ENCODE results near the gene PRKAG2.

The PRKAG2 gene

DNA sequence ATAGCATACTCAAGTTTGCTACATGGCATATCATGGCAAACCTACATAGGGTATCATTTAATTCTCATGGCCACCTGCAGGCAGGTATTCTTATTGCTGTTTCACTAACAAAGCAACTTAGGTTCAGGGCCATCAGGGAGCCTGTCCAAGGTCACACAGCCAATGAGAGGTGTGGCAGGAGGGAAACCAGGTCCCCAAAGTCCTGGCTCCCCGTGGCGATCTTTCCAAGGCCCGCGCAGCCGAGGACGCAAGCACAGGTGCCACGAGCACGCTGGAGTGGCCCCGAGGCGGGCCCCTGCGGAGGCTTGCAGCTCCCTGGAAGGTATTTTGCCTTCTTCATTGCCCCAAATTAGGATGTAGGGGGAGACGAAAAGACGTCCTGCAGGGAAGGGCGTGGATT lies 20.8 kb downstream of the PRKAG2 start:
- H3K79me2 ChIP-seq (ENCODE audit: insufficient read depth, low read length) = no peaks in the 10 kb centered on the region
- no peaks in the 10 kb centered on the region for H3K4me1 ChIP-seq (ENCODE audit: insufficient read depth, low read length, poor library complexity, severe bottlenecking)

GRCh38 chr7:151854720-151855071 lies 22.2 kb downstream of the PRKAG2 start:
- no peaks in the 10 kb centered on the region for H3K9me3 ChIP-seq (ENCODE audit: insufficient read depth, low read depth, low read length)
- no peak overlapping the region for H2AFZ ChIP-seq (ENCODE audit: low read length)
- H3F3A ChIP-seq (ENCODE audit: low read depth) = no peaks in the 10 kb centered on the region
- no peaks in the 10 kb centered on the region for H4K20me1 ChIP-seq (ENCODE audit: insufficient read depth, low read length, poor library complexity, severe bottlenecking)
- H3K36me3 ChIP-seq (ENCODE audit: insufficient read depth, low read length) = no peaks in the 10 kb centered on the region
- no peak overlapping the region for H3K9ac ChIP-seq (ENCODE audit: low read depth, low read length, poor library complexity, severe bottlenecking)
- H3K27me3 ChIP-seq (ENCODE audit: insufficient read depth, low read length, poor library complexity, severe bottlenecking) = no peaks in the 10 kb centered on the region
- H3K4me2 ChIP-seq (ENCODE audit: low read depth, low read length, poor library complexity, severe bottlenecking) = no peak overlapping the region
- H3K4me3 ChIP-seq (ENCODE audit: low read length, poor library complexity, severe bottlenecking) = no peak overlapping the region
- no peaks in the 10 kb centered on the region for H3K9me2 ChIP-seq (replicated peaks; ENCODE audit: low read depth, low read length)
- H3K79me2 ChIP-seq (ENCODE audit: insufficient read depth, low read length) = no peaks in the 10 kb centered on the region
- no peak for TF ChIP-seq CTCF (conservative IDR thresholded peaks at IDR 0.05; ENCODE audit: low read length)
- TF ChIP-seq EZH2phosphoT487 (IDR thresholded peaks at IDR 0.05; ENCODE audit: borderline replicate concordance) = no peak
- no peaks in the 10 kb centered on the region for H3K4me1 ChIP-seq (ENCODE audit: insufficient read depth, low read length, poor library complexity, severe bottlenecking)

More for the DNA sequence above, 20.8 kb downstream of the PRKAG2 start:
- TF ChIP-seq CTCF (conservative IDR thresholded peaks at IDR 0.05; ENCODE audit: low read length) = no peak
- TF ChIP-seq EZH2phosphoT487 (IDR thresholded peaks at IDR 0.05; ENCODE audit: borderline replicate concordance) = no peak
- Histone ChIP-seq H3K9me2 (replicated peaks; ENCODE audit: low read depth, low read length) (no peaks in the 10 kb centered on the region), H2AFZ (ENCODE audit: low read length) (no peak overlapping the region), H3K27me3 (ENCODE audit: insufficient read depth, low read length, poor library complexity, severe bottlenecking) (no peaks in the 10 kb centered on the region), H3K36me3 (ENCODE audit: insufficient read depth, low read length) (no peaks in the 10 kb centered on the region), H3K9me3 (ENCODE audit: insufficient read depth, low read depth, low read length) (no peaks in the 10 kb centered on the region), H3K4me3 (ENCODE audit: low read length, poor library complexity, severe bottlenecking) (no peak overlapping the region), H3K9ac (ENCODE audit: low read depth, low read length, poor library complexity, severe bottlenecking) (no peak overlapping the region), H4K20me1 (ENCODE audit: insufficient read depth, low read length, poor library complexity, severe bottlenecking) (no peaks in the 10 kb centered on the region), H3F3A (ENCODE audit: low read depth) (no peaks in the 10 kb centered on the region), H3K4me2 (ENCODE audit: low read depth, low read length, poor library complexity, severe bottlenecking) (no peak overlapping the region)

- no peak overlapping the region for H3K4me2 ChIP-seq (ENCODE audit: low read depth, low read length, poor library complexity, severe bottlenecking)
Measured at GRCh38 chr7:151853896-151854719, 22.8 kb downstream of the PRKAG2 start.

More at GRCh38 chr7:151853896-151854719, 22.8 kb downstream of the PRKAG2 start:
- no peaks in the 10 kb centered on the region for H3K79me2 ChIP-seq (ENCODE audit: insufficient read depth, low read length)
- no peaks in the 10 kb centered on the region for H3K36me3 ChIP-seq (ENCODE audit: insufficient read depth, low read length)
- no peaks in the 10 kb centered on the region for H3K9me3 ChIP-seq (ENCODE audit: insufficient read depth, low read depth, low read length)
- H3K9ac ChIP-seq (ENCODE audit: low read depth, low read length, poor library complexity, severe bottlenecking) = no peak overlapping the region
- H3K4me1 ChIP-seq (ENCODE audit: insufficient read depth, low read length, poor library complexity, severe bottlenecking) = no peaks in the 10 kb centered on the region
- no peaks in the 10 kb centered on the region for H3K27me3 ChIP-seq (ENCODE audit: insufficient read depth, low read length, poor library complexity, severe bottlenecking)
- no peaks in the 10 kb centered on the region for H3K9me2 ChIP-seq (replicated peaks; ENCODE audit: low read depth, low read length)
- no peaks in the 10 kb centered on the region for H3F3A ChIP-seq (ENCODE audit: low read depth)
- H3K4me3 ChIP-seq (ENCODE audit: low read length, poor library complexity, severe bottlenecking) = no peak overlapping the region
- TF ChIP-seq EZH2phosphoT487 (IDR thresholded peaks at IDR 0.05; ENCODE audit: borderline replicate concordance) (no peak), CTCF (conservative IDR thresholded peaks at IDR 0.05; ENCODE audit: low read length) (no peak)
- no peak overlapping the region for H2AFZ ChIP-seq (ENCODE audit: low read length)
- H4K20me1 ChIP-seq (ENCODE audit: insufficient read depth, low read length, poor library complexity, severe bottlenecking) = no peaks in the 10 kb centered on the region
